Endothelial cell of umbilical vein (primary cell): ENCODE results near the gene RBM4. TPM values are rescaled to one million over a fixed set of nuclear protein-coding genes. Genes with fewer than 3 reads are reported as not detected.
"Not testable (repeated sequence)": the region's sequence is repeated elsewhere in the genome, so short reads cannot be mapped to it uniquely, and the experiment has no call there.

Experiments
- BruUV-seq: library from RNA; stranded (reverse); fragments of 400-500 nt; replicated peaks from 2 replicates; lab custom pipeline; 2021; lab: Mats Ljungman, UMichigan
- CTCF ChIA-PET: fragments of 300-600, 350-600 bp; sonication (Branson Sonifier 250); formaldehyde crosslinking; loops from one replicate; lab custom pipeline; 2021; ENCODE audit warnings: antibody characterized with exemption, inconsistent platforms; lab: Charles Lee
- POLR2A ChIA-PET: fragments of 300-600, 350-600 bp; sonication (Branson Sonifier 250); formaldehyde crosslinking; loops from one replicate; lab custom pipeline; 2021; ENCODE audit warnings: antibody characterized with exemption, inconsistent platforms; lab: Charles Lee
- DNase-seq: peaks from one replicate; pipeline ENCODE4 v3.0.0-alpha.2; 2011; ENCODE audit warnings: low read depth, low spot score
- FAIRE-seq: peaks from 2 replicates; lab custom pipeline; 2011; peaks lifted over from hg19 to GRCh38; lab: Jason Lieb, UNC
- H2AFZ ChIP-seq: 2 replicates; pipeline ENCODE4 v1.6.0; 2012; ENCODE audit warnings: low read depth, low read length, control low read depth, inconsistent platforms
- H3K27ac ChIP-seq: 2 replicates; pipeline ENCODE4 v1.5.1; 2011; ENCODE audit warnings: low read depth, mild to moderate bottlenecking, control low read depth, low read length, moderate library complexity; ENCODE audit not compliant: insufficient read depth
- H3K27me3 ChIP-seq, 2 experiments: 2 replicates each; pipeline versions ENCODE4 v1.6.0 to v1.6.1; 2011; ENCODE audit warnings: low read length in 2 of 2, mixed read lengths in 1 of 2; ENCODE audit not compliant: control insufficient read depth in 2 of 2, insufficient read depth in 2 of 2
- H3K36me3 ChIP-seq, 2 experiments: 2 replicates in 1 of 2; 3 replicates in 1 of 2; pipeline ENCODE4 v1.5.1; 2011; ENCODE audit warnings: low read length in 2 of 2, mild to moderate bottlenecking in 1 of 2, moderate library complexity in 1 of 2; ENCODE audit not compliant: control insufficient read depth in 2 of 2, insufficient read depth in 2 of 2; ENCODE audit errors: extremely low read depth in 1 of 2
- H3K4me1 ChIP-seq: 3 replicates; pipeline ENCODE4 v1.5.1; 2011; ENCODE audit warnings: mild to moderate bottlenecking, low read length; ENCODE audit not compliant: control insufficient read depth, insufficient read depth; ENCODE audit errors: extremely low read depth
- H3K4me2 ChIP-seq: 2 replicates; pipeline ENCODE4 v1.6.1; 2011; ENCODE audit warnings: low read length, control low read depth, mixed read lengths; ENCODE audit not compliant: insufficient read depth
- H3K4me3 ChIP-seq, 3 experiments: fragments of 200-600 bp in 1 of 3; sonication (generic), shearing (Covaris generic) in 1 of 3; replicated peaks in 1 of 3; 2 replicates each; pipeline ENCODE4 v1.5.1; 2011 to 2016; ENCODE audit warnings: control low read depth in 3 of 3, low read length in 3 of 3, mild to moderate bottlenecking in 2 of 3, inconsistent platforms in 1 of 3, low read depth in 1 of 3, moderate library complexity in 1 of 3; ENCODE audit not compliant: insufficient read depth in 1 of 3
- H3K79me2 ChIP-seq: 2 replicates; pipeline ENCODE4 v1.6.0; 2012; ENCODE audit warnings: low read length, inconsistent platforms; ENCODE audit not compliant: control insufficient read depth, insufficient read depth
- H3K9ac ChIP-seq: replicated peaks from 2 replicates; pipeline ENCODE3; 2011; ENCODE audit warnings: low read length, control low read depth; ENCODE audit not compliant: insufficient read depth; ENCODE audit errors: extremely low read depth
- H3K9me1 ChIP-seq: replicated peaks from 3 replicates; pipeline ENCODE4 v1.6.0; 2011; ENCODE audit warnings: mild to moderate bottlenecking, low read length; ENCODE audit not compliant: control insufficient read depth, insufficient read depth; ENCODE audit errors: extremely low read depth
- H3K9me3 ChIP-seq: replicated peaks from 2 replicates; pipeline ENCODE4 v1.5.1; 2012; ENCODE audit warnings: low read length, inconsistent platforms; ENCODE audit not compliant: control insufficient read depth, insufficient read depth
- H4K20me1 ChIP-seq: replicated peaks from 2 replicates; pipeline ENCODE3; 2011; ENCODE audit warnings: mild to moderate bottlenecking, low read length; ENCODE audit not compliant: control insufficient read depth, insufficient read depth; ENCODE audit errors: extremely low read depth
- CTCF ChIP-seq, 2 donors: IDR thresholded peaks; 1 replicate in 1 of 2; 2 replicates in 1 of 2; pipeline ENCODE4 v1.5.1; 2011; ENCODE audit warnings: low read length in 2 of 2, mild to moderate bottlenecking in 2 of 2, moderate library complexity in 2 of 2, control low read depth in 1 of 2, inconsistent platforms in 1 of 2, low read depth in 1 of 2; ENCODE audit not compliant: insufficient read depth in 1 of 2; ENCODE audit errors: extremely low read depth in 1 of 2
- EZH2 ChIP-seq: IDR thresholded peaks from 2 replicates; pipeline ENCODE4 v1.6.1; 2012; ENCODE audit warnings: borderline replicate concordance, low read depth, mild to moderate bottlenecking, moderate library complexity, low read length, inconsistent platforms; ENCODE audit not compliant: severe bottlenecking
- FOS ChIP-seq: IDR thresholded peaks from 2 replicates; pipeline ENCODE4 v1.6.1; 2011; ENCODE audit warnings: mild to moderate bottlenecking, low read length, moderate library complexity, borderline replicate concordance; ENCODE audit not compliant: insufficient read depth
- GATA2 ChIP-seq: IDR thresholded peaks from 2 replicates; pipeline ENCODE4 v1.7.0; 2011; ENCODE audit warnings: low read depth, mild to moderate bottlenecking, moderate library complexity, mixed read lengths, low read length; ENCODE audit not compliant: insufficient read length, insufficient read depth
- JUN ChIP-seq: IDR thresholded peaks from 2 replicates; pipeline ENCODE4 v1.6.1; 2011; ENCODE audit warnings: borderline replicate concordance, low read depth; ENCODE audit not compliant: insufficient read length, insufficient read depth
- MAX ChIP-seq: IDR thresholded peaks from 2 replicates; pipeline ENCODE4 v1.6.1; 2011; ENCODE audit not compliant: insufficient read depth, insufficient read length
- MYC ChIP-seq: IDR thresholded peaks from one replicate; pipeline ENCODE4 v1.6.1; 2011; ENCODE audit warnings: mild to moderate bottlenecking, low read depth, low read length
- POLR2A ChIP-seq: IDR thresholded peaks from 2 replicates; pipeline ENCODE4 v1.6.1; 2012; ENCODE audit warnings: low read depth, mild to moderate bottlenecking, control low read depth, low read length
- POLR2AphosphoS5 ChIP-seq: IDR thresholded peaks from 2 replicates; pipeline ENCODE4 v1.6.1; 2012; ENCODE audit warnings: low read depth, mild to moderate bottlenecking, control low read depth, low read length, moderate library complexity; ENCODE audit not compliant: insufficient read depth
- dilution Hi-C: fragments of 300-500 bp; cut with MboI; formaldehyde crosslinking; loops from one replicate; pipeline ENCODE4 v1.15.0; 2019; ENCODE audit warnings: low sequenced_read_pairs; ENCODE audit not compliant: extremely low pct_ligation_motif_present
- intact Hi-C: fragments of 100-400 bp; cut with micrococcal nuclease; formaldehyde crosslinking; loops from one replicate; pipeline ENCODE4 v1.10.0; 2022
- polyA plus RNA-seq, 4 experiments: library from polyadenylated mRNA; depleted of rRNA in 3 of 4; stranded (reverse) in 3 of 4; unstranded in 1 of 4; fragments of >200 nt; gene quantifications; 2 replicates each; pipeline versions ENCODE4 v1.2.1 to v1.2.3, GENCODE V29; 2011 to 2012; ENCODE audit warnings: missing spikeins in 1 of 4
- total RNA-seq: library from RNA; stranded (reverse); gene quantifications from 2 replicates; pipeline ENCODE4 v1.2.3, GENCODE V29; 2021

The RBM4 gene
- total and polyA plus RNA-seq, 2 donors (not counting 3 experiments of a cell fraction or from before 2014, with no cell fraction given) = 153 to 361 TPM

GRCh38 chr11:66639066-66639813 is 737 bp downstream of the RBM4 start:
- Histone ChIP-seq H3K36me3 (peaks cover 17 to 30% of the 10 kb centered on the region in 2 experiments), H2AFZ (no peak overlapping the region), H3K9me1 (no peaks in the 10 kb centered on the region), H3K79me2 (peaks cover 88% of the 10 kb centered on the region), H3K9ac (peak overlapping the region; percentile 95), H3K9me3 (no peaks in the 10 kb centered on the region), H3K4me2 (peak overlapping the region; percentile 90), H3K27ac (peak overlapping the region; percentile 72), H3K4me1 (peaks cover 45% of the 10 kb centered on the region), H4K20me1 (peaks cover 29% of the 10 kb centered on the region), H3K27me3 (no peaks in the 10 kb centered on the region), H3K4me3 (peak overlapping the region; percentile 84 to 94 (median 89))
- DNase-seq = peak; percentile 71
- intact Hi-C loops = loop anchor here (1.0 kb wide), 1 partner anchor 95 kb away; no protein-coding TSS in a partner anchor
- POLR2A ChIA-PET = interaction anchor here (0.7 to 1.9 kb wide), 6 partner anchors 10 to 1663 kb away, joined by 3 to 10 read pairs (median 6); partner anchors contain the start of gene CTSF
- CTCF ChIA-PET = interaction anchor here (0.7 to 3.4 kb wide), 5 partner anchors 21 to 62 kb away, joined by 3 to 32 read pairs (median 4); partner anchors contain the start of gene RBM4B
- dilution Hi-C loops = no loop called here
- peak; percentile 75 for FAIRE-seq
- BruUV-seq = no TSS peak
- no peak for TF ChIP-seq CTCF (IDR thresholded peaks at IDR 0.05; ENCODE audit: extremely low read depth in 1 of 2, insufficient read depth in 1 of 2, low read depth in 1 of 2, low read length in 2 of 2)
- no peak for TF ChIP-seq FOS
- no peak for TF ChIP-seq JUN
- no peak for TF ChIP-seq MYC
- TF ChIP-seq EZH2 = no peak
- TF ChIP-seq POLR2AphosphoS5 = no peak
- no peak for TF ChIP-seq MAX
- TF ChIP-seq POLR2A = no peak
- no peak for TF ChIP-seq GATA2

- dilution Hi-C loops, H3K27ac ChIP-seq, FAIRE-seq, H2AFZ ChIP-seq, BruUV-seq, DNase-seq, POLR2A ChIA-PET, H3K9me3 ChIP-seq, H3K9me1 ChIP-seq, H3K27me3 ChIP-seq: not testable (repeated sequence)
- Histone ChIP-seq H3K4me3 (peak overlapping the region in 2 of 3 experiments; percentile 84 to 94), H4K20me1 (peaks cover 28% of the 10 kb centered on the region), H3K4me1 (peaks cover 45% of the 10 kb centered on the region), H3K36me3 (peaks cover 22 to 31% of the 10 kb centered on the region in 2 experiments), H3K9ac (peak overlapping the region; percentile 95), H3K79me2 (peaks cover 88% of the 10 kb centered on the region), H3K4me2 (peak overlapping the region; percentile 90)
- CTCF ChIA-PET = interaction anchor here (1.3 to 3.4 kb wide), 3 partner anchors 22 to 62 kb away, joined by 3 to 32 read pairs (median 4); partner anchors contain the start of gene RBM4B
- intact Hi-C loops = loop anchor here (1.0 kb wide), 1 partner anchor 96 kb away; no protein-coding TSS in a partner anchor
Measured at GRCh38 chr11:66639814-66640340, 1.4 kb downstream of the RBM4 start.
